HG02759 (cell line): Measurements from ENCODE around the gene EMC8.

Source experiments
- ATAC-seq: cut with Tn5 transposase; IDR thresholded peaks from one replicate; pipeline ENCODE4 v1.9.1; 2021; ENCODE audit warnings: mild to moderate bottlenecking, moderate library complexity; ENCODE audit not compliant: unreplicated experiment

Gene EMC8

DNA sequence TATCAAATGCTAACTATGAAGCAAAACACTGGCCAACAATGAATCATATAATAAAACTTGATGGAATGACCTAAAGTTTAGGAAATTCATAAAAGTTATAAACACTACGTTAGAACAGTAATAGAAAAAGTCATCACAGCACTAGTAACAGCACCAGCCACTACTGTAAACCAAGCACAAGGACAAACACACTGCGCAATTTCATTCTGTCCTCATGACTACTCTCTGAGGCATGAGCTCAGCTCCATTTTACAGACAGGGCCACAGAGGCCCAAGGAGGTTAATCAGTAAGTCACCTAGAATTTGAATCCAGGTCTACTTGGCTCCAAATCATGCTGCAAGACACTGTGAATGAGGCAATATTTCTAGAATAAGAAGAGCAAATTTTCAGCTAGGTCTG, 13.4 kb downstream of the EMC8 start:
- ATAC-seq = no peak

DNA sequence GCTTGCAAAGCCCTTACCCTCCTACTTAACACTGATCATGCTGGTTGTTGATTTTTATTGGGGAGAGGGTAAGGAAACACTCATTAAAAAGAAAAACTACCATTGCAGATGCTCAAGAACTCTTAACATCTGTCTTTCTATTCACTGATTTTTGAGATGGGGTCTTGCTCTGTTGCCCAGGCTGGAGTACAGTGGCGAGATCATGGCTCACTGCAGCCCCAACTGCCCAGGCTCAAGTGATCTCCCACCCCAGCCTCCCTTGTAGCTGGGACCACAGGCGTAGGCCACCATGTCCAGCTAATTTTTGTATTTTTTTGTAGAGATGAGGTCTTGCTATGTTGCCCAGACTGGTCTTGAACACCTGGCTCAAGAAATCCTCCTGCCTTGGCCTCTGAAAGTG, 14.5 kb downstream of the EMC8 start:
- no peak for ATAC-seq

GRCh38 chr16:85783441-85783840, 15.9 kb downstream of the EMC8 start:
- ATAC-seq = no peak

GRCh38 chr16:85782451-85782850, 16.9 kb downstream of the EMC8 start:
- ATAC-seq = no peak

DNA sequence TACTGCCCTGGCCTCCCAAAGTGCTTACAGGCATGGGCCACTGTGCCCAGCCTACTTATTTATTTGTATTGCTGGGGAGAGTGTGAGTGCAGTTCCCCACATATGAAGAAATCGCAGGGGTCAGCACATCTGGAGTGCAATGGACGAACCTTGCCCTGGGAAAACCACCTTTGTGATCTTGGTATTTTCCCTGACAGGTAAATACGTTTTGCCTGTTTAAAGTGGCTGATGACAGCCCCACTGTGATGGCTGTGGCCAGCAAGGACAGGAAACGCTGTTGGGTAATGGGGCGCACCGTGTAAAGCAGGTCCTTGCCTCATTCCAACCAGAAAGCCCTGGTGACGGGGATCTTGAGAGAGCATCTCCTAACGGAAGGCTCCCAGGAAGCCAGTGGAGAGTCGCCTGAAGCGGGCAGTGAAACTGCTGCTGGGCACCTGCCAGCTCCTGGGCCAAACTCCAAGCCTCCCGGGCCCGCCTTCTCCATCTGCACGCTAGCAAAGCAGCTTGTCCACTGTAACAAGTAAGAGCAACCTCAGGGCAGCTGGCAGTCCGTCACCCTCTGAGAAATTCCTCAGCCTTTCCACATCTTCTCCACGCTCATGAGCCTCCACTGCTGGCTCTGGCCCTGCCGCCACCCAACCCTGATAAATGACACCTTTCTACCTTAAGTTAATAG, 17.5 kb downstream of the EMC8 start:
- no peak for ATAC-seq

- ATAC-seq = no peak
These were observed 18.2 kb downstream of the EMC8 start for GRCh38 chr16:85781156-85781555.

GRCh38 chr16:85780281-85780680, 19.1 kb downstream of the EMC8 start:
- ATAC-seq = no peak

DNA sequence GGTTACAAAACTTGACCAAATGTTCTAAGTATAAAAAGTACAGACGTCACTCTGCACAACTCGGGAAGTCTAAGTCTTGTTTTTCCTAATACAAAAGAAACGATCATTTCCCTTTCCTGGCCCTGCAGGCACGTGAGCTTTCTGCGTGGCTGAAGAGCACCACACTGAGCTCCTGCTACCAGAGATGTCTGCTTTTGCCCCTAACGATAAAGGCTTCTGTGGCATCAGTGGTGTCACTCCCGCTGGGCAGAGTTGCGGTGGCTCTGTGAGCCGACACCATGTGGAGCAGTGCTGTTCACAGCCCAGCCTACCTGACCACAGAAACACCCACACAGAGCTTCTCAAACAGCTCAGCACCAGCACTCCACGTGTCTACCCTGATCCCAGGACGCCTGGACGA, 20.5 kb downstream of the EMC8 start:
- ATAC-seq = no peak

DNA sequence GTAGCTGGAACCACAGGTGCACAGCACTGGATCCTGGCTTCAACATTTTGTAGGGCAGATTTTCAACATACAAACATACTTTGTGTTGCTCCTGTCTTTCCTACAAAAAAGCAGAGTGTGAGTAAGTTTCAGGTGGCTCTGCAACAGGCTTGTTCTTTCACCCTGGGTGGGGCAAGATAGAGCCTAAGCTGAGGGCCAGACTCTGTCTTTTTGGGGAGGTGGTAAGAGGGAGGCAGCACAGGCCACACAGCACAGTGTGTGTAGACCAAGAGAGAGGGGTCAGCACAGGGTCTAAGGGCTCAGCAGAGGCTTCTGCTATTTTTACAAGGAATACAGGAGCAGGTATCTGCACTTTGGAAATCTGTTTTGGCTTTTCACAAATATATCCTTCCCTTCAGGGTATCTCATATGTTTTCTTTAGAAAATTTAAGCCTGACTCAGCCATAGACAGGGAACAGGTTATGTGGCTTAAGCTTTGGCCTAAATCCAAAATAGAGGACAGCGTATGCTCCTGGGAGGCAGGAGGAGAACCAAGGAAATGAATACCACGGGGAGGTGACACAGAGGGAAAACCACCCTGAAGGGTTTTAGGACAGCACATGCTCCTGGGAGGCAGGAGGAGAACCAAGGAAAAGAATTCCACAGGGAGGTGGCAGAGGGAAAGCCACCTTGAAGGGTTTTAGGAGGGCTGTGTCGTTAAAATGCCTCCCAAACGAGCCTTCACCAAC, 21.6 kb downstream of the EMC8 start:
- no peak for ATAC-seq

- ATAC-seq = no peak
These were observed 24.5 kb downstream of the EMC8 start for GRCh38 chr16:85774811-85775210.

DNA sequence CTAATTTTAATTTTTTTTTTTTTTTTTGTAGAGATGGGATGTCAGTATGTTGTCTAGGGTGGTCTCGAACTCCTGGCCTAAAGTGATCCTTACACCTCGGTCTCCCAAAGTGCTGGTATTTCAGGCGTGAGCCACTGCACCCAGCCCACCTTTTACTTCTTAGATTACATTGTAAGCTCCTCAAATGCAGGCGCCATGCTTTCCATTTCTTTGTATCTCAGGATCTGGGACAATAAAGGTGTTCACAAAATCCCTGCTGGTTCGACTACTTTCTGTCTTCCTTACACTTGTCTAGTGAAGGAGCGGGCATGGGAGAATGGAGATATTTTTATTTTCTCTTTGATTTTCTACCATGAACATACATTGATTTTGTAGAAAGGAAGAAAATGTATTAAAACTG, 25.2 kb downstream of the EMC8 start:
- no peak for ATAC-seq

DNA sequence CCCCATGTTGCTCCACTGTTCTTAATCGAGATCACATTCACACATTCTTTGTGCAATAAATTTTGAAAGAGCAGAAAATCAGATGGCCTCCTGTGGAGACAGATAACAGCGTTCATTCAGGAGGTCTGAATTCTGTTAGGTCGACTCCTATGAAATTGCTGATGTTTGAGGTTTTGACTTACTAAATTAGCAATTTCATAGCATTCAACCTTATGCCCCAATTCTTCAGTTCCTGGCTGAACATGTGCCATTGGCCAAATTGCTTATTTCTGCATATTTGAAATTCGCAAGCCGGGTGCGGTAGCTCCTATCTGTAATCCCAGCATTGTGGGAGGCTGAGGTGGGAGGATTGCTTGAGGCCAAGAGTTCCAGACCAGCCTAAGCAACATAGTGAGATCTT, 26.3 kb downstream of the EMC8 start:
- ATAC-seq = no peak

DNA sequence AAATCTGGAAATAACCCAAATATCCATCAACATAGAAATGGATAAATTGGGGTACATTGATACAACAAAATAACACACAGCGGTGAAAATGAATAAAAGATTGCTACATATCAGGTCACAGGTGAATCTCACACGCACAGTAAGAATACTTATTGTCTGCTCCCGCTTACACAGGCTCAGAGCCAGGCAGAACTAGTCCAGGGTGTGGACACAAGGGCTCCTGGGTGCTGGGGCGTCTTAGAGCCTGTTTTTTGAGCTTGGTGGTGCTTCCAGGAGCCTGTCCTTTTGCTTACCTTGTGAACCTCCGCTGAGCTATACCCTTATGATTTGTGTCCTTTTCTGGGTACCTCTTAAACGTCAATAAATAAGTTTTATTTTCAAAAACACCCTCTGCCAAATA, 28.6 kb downstream of the EMC8 start:
- no peak for ATAC-seq

DNA sequence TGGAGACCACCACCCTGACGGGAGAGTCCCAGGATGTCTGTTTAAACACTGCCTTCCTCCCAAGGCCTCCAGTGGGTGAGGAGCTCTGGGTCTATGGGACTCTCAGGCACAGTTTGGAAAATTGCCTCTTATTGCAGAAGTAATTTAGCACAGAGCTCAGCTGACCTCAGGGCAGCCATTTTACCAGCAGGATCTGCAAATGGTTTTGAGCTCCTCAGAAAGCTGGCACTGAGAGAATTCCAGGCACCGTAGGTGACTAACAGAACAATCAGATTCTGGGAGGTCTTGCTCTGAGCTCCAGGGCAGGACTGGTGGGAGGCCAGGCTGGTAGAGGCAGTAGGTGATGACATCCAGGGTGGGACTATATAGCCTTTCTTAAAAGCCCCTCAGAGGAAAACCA, 31.1 kb downstream of the EMC8 start:
- no peak for ATAC-seq

GRCh38 chr16:85767531-85767930, 31.8 kb downstream of the EMC8 start:
- no peak for ATAC-seq

- ATAC-seq = no peak
These were observed 33.6 kb downstream of the EMC8 start for GRCh38 chr16:85765767-85766166.

DNA sequence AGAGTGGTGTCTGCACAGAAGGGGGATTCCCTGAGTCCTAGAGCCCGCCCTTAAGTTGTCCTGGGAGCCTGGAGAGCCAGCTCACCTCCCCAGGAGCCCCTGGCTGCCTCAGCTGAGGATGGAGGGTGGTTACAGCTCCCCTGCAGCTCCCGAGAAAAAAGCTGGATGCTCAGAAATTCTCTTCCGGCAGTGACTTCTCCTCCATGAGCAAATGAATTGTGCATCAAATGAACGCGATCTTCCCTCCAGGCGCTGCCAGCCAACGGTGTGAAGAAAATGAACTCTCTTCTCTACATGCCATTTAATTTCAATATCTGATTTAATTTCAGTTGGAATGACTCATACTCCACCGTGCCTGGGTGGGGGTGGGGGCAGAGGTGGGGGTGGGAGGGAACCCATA, 34.1 kb downstream of the EMC8 start:
- ATAC-seq = no peak

- ATAC-seq = no peak
These were observed 35.7 kb downstream of the EMC8 start for GRCh38 chr16:85763616-85764015.

- ATAC-seq = no peak
These were observed 36.4 kb downstream of the EMC8 start for GRCh38 chr16:85762970-85763369.

DNA sequence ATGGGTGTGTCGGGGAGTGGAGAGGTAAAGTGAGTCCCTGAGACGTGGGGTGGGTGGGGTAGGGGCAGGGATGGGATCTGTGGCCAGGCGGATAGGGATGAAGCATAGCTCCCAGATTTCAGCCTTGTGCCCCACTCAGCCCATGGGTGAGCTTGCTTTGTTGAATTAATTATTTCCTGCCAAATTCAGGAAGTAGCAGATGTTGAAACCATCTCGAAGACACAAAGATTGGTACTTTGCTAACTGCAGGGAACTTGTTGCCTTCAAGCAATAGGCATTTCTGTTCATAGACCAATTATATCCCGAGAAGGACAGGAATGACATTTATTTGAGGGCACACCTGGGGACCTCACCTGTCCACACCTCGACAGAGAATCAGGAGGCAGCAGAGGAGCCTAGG, 37.5 kb downstream of the EMC8 start:
- ATAC-seq = no peak

DNA sequence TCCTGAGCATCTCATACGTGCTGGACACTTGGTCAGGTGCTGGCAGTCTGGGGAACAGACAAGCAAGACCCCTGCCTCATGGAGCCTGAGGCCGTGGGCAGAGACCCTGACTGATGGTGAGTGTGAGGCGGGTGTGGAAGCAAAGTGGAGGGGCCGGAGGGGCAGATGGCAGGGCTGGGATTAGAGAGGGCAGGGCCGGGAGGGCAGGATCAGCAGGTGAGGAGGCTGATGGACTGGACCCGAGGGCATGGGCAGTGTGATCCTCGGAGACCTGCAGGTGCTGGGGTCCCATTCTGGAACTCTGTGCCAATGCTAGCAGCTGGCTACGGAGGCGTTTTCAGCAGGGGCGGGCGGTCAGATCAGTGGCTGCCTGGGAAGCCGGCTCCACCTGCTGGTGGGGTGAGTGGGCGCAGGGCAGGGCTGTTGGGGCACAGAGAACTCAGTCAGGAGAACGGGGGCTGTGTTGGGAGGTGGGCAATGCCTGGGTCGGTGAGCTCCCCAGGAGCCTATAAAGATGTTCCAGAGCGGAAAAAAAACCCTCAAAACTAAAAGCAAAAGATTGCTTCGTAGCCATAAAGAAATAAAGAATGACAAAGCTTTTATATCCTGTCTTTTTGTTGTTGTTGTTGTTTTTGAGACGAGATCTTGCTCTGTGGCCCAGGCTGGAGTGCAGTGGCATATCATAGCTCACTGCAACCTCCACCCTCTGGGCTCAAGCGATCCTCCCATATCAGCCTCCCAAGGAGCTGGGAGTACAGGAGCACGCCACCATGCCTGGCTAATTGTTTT, 39.5 kb downstream of the EMC8 start:
- no peak for ATAC-seq

DNA sequence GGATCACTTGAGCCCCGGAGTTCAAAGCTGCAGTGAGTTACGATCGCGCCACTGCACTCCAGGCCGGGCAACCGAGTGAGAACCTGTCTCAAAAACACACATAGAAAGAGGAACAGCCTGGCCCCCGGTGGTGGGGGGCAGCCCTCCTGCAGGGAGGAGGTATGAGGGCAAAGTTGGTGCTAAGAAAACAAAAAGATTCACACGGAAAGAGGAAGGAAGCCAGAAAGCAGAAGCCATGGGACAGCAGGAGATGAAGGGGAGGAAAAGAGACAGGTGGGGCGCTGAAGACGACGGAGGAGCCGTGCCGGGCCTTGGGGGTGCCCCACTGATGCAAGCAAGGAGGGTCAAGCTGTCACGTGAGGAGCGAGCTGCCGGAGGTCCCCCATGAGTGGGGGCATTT, 40.2 kb downstream of the EMC8 start:
- ATAC-seq = no peak
